WI38 (cell line): ENCODE measurements around the gene PDGFB.

Experiments used
- H3K4me3 ChIP-seq: 2 replicates; pipeline ENCODE4 v1.5.1; 2011; ENCODE audit warnings: low read depth, mild to moderate bottlenecking, control low read depth, low read length
- TF ChIP-seq, protein P1 (sequence below): IDR thresholded peaks from 2 replicates; pipeline ENCODE4 v1.5.1; 2012; ENCODE audit warnings: low read depth, mild to moderate bottlenecking, control low read depth, low read length

PDGFB gene

GRCh38 chr22:39229075-39229474 lies 15.7 kb downstream of the PDGFB start:
- no peak overlapping the region for H3K4me3 ChIP-seq
- TF ChIP-seq, protein P1, sequence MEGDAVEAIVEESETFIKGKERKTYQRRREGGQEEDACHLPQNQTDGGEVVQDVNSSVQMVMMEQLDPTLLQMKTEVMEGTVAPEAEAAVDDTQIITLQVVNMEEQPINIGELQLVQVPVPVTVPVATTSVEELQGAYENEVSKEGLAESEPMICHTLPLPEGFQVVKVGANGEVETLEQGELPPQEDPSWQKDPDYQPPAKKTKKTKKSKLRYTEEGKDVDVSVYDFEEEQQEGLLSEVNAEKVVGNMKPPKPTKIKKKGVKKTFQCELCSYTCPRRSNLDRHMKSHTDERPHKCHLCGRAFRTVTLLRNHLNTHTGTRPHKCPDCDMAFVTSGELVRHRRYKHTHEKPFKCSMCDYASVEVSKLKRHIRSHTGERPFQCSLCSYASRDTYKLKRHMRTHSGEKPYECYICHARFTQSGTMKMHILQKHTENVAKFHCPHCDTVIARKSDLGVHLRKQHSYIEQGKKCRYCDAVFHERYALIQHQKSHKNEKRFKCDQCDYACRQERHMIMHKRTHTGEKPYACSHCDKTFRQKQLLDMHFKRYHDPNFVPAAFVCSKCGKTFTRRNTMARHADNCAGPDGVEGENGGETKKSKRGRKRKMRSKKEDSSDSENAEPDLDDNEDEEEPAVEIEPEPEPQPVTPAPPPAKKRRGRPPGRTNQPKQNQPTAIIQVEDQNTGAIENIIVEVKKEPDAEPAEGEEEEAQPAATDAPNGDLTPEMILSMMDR = no peak

GRCh38 chr22:39227542-39228272 lies 17.1 kb downstream of the PDGFB start:
- TF ChIP-seq, protein P1 = no peak
- no peak overlapping the region for H3K4me3 ChIP-seq

GRCh38 chr22:39226353-39226752 lies 18.4 kb downstream of the PDGFB start:
- H3K4me3 ChIP-seq = no peak overlapping the region
- TF ChIP-seq, protein P1 = no peak

- TF ChIP-seq, protein P1 = no peak
Measured at GRCh38 chr22:39225591-39225990, 19.2 kb downstream of the PDGFB start.

GRCh38 chr22:39224550-39224949 lies 20.2 kb downstream of the PDGFB start:
- H3K4me3 ChIP-seq = no peak overlapping the region
- TF ChIP-seq, protein P1 = no peak

More at GRCh38 chr22:39225591-39225990, 19.2 kb downstream of the PDGFB start:
- no peak overlapping the region for H3K4me3 ChIP-seq

DNA sequence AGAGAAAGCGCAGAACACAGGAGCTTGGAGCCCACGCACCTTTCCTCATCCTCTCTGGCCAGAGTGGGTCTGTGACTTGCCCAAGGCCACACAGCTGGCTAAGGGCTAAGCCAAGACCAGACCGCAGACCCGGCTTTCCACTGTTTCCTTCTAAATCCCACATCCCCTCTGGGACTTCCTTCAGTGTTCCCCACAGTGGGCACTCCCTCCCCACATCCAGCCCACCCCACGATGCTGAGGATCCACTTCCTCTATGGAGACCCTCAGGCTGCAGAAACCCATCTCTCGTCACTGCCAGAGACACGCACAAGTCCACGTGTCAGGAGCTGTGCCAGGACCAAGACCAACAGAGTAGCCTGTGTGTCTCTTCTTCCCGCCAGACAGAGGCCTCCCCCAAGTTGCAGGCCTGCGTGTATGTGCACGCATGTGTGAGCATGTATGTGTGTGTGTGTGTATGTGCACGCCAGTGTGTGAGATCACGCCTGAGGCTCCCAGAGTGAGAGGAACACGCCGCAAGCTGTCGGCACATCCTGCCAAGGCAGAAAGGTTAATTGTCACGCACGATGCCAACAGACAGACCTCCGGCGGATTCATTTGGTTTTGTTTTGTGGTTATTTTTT lies 21.6 kb downstream of the PDGFB start:
- TF ChIP-seq, protein P1 = no peak

GRCh38 chr22:39221999-39222686 lies 22.6 kb downstream of the PDGFB start:
- TF ChIP-seq, protein P1 = no peak

More for the DNA sequence above, 21.6 kb downstream of the PDGFB start:
- no peak overlapping the region for H3K4me3 ChIP-seq

More at GRCh38 chr22:39221999-39222686, 22.6 kb downstream of the PDGFB start:
- no peak overlapping the region for H3K4me3 ChIP-seq
